Stomach (tissue), 4 donors: ENCODE data around the gene KLK8.

Source experiments
- POLR2A ChIP-seq, 4 donors: fragments of 450-650 bp; IDR thresholded peaks; one replicate each; pipeline ENCODE4 v1.6.1; 2016; ENCODE audit warnings: antibody characterized with exemption in 4 of 4, control low read depth in 2 of 4, mild to moderate bottlenecking in 1 of 4, moderate library complexity in 1 of 4
- TF ChIP-seq, protein P1 (sequence below), 7 experiments: fragments of 450-650 bp in 4 of 7; fragments of 200-600 bp in 3 of 7; sonication (generic) in 3 of 7; IDR thresholded peaks; one replicate each; pipeline ENCODE4 v1.5.1; 2016 to 2019; ENCODE audit warnings: antibody characterized with exemption in 7 of 7, control low read depth in 2 of 7, mild to moderate bottlenecking in 1 of 7

DNA sequence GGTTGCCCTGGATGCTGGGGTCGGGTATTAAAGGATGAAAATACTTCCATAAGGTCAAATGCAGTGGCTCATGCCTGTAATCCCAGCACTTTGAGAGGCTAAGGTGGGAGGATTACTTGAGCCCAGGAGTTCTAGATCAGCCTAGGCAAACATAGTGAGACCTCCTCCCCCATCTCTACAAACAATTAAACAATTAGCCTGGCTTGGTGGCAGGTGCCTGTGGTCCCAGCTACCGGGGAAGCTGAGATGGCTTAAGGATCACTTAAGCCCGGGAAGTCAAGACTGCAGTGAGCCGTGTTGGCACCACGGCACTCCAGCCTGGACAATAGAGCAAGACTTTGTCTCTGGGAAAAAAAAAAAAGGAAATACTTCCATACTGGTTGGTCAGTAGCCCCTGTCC lies 23.5 kb upstream of the KLK8 start:
- TF ChIP-seq, protein P1, sequence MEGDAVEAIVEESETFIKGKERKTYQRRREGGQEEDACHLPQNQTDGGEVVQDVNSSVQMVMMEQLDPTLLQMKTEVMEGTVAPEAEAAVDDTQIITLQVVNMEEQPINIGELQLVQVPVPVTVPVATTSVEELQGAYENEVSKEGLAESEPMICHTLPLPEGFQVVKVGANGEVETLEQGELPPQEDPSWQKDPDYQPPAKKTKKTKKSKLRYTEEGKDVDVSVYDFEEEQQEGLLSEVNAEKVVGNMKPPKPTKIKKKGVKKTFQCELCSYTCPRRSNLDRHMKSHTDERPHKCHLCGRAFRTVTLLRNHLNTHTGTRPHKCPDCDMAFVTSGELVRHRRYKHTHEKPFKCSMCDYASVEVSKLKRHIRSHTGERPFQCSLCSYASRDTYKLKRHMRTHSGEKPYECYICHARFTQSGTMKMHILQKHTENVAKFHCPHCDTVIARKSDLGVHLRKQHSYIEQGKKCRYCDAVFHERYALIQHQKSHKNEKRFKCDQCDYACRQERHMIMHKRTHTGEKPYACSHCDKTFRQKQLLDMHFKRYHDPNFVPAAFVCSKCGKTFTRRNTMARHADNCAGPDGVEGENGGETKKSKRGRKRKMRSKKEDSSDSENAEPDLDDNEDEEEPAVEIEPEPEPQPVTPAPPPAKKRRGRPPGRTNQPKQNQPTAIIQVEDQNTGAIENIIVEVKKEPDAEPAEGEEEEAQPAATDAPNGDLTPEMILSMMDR (IDR thresholded peaks at IDR 0.05) = no peak
- no peak for TF ChIP-seq POLR2A (IDR thresholded peaks at IDR 0.05)
